ENCODE measurements around the gene ANKDD1B. TPM values are rescaled to one million over a fixed set of nuclear protein-coding genes. Genes with fewer than 3 reads are reported as not detected.
"Not testable (repeated sequence)": the region's sequence is repeated elsewhere in the genome, so short reads cannot be mapped to it uniquely, and the experiment has no call there.

The ANKDD1B gene
- total RNA-seq, 1 donor from 2014 or later = not detected

DNA sequence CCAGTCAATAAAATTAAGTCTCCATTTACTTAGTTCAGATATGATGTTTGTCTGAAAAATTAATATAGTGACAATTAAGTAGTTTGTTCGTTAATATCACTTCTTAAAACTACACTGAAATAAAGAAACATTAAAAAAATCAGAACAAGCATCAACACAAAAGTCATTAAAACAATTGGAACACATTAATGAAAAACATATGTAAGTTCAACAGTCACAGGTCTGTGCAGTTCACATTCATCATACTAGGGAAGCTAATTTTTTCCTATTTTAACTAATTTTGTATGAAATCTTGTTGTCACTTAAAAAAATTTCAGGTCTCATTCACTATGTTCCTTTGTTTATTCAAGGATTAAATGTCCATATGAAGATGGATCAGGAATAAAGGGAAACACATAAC is 83.5 kb downstream of the ANKDD1B start:
- H3K4me3 ChIP-seq = no peak overlapping the region
- intact Hi-C loops (cut with DNase I) = no loop called here
- no peak for DNase-seq (ENCODE audit: extremely low spot score in 2 of 2)
- no peaks in the 10 kb centered on the region for H3K9me3 ChIP-seq
- H3K27me3 ChIP-seq = no peaks in the 10 kb centered on the region
- H3K4me1 ChIP-seq = no peaks in the 10 kb centered on the region
- TF ChIP-seq POLR2AphosphoS5 (IDR thresholded peaks at IDR 0.05; ENCODE audit: insufficient read depth in 1 of 2, low read depth in 1 of 2) = no peak
- TF ChIP-seq, protein P1, sequence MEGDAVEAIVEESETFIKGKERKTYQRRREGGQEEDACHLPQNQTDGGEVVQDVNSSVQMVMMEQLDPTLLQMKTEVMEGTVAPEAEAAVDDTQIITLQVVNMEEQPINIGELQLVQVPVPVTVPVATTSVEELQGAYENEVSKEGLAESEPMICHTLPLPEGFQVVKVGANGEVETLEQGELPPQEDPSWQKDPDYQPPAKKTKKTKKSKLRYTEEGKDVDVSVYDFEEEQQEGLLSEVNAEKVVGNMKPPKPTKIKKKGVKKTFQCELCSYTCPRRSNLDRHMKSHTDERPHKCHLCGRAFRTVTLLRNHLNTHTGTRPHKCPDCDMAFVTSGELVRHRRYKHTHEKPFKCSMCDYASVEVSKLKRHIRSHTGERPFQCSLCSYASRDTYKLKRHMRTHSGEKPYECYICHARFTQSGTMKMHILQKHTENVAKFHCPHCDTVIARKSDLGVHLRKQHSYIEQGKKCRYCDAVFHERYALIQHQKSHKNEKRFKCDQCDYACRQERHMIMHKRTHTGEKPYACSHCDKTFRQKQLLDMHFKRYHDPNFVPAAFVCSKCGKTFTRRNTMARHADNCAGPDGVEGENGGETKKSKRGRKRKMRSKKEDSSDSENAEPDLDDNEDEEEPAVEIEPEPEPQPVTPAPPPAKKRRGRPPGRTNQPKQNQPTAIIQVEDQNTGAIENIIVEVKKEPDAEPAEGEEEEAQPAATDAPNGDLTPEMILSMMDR (IDR thresholded peaks at IDR 0.05) = no peak
- TF ChIP-seq POLR2A (IDR thresholded peaks at IDR 0.05) = no peak
- no peak overlapping the region for H3K27ac ChIP-seq
- H3K36me3 ChIP-seq = peaks cover 0 to 7% of the 10 kb centered on the region in 2 donors

DNA sequence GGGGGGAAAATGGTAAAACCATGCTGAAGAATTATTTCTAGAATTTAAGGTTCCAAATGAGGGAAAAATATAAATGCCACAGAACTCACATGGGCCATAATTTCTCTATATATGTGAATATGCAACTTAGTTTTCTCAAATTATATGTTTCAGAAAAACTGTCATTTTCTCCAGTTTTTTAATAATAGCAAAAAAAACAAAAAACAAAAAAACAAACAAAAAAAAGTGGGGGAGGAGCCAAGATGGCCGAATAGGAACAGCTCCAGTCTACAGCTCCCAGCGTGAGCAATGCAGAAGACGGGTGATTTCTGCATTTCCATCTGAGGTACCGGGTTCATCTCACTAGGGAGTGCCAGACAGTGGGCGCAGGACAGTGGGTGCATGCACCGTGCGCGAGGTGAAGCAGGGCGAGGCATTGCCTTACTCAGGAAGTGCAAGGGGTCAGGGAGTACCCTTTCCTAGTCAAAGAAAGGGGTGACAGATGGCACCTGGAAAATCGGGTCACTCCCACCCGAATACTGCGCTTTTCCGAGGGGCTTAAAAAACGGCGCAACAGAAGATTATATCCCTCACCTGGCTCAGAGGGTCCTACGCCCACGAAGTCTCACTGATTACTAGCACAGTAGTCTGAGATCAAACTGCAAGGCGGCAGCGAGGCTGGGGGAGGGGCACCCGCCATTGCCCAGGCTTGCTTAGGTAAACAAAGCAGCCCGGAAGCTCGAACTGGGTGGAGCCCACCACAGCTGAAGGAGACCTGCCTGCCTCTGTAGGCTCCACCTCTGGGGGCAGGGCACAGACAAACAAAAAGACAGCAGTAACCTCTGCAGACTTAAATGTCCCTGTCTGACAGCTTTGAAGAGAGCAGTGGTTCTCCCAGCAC is 84.5 kb downstream of the ANKDD1B start:
- H3K27me3 ChIP-seq; DNase-seq (ENCODE audit: extremely low spot score in 2 of 2); H3K27ac ChIP-seq; H3K4me1 ChIP-seq; H3K9me3 ChIP-seq; intact Hi-C loops (cut with DNase I); H3K36me3 ChIP-seq; H3K4me3 ChIP-seq: not testable (repeated sequence)

DNA sequence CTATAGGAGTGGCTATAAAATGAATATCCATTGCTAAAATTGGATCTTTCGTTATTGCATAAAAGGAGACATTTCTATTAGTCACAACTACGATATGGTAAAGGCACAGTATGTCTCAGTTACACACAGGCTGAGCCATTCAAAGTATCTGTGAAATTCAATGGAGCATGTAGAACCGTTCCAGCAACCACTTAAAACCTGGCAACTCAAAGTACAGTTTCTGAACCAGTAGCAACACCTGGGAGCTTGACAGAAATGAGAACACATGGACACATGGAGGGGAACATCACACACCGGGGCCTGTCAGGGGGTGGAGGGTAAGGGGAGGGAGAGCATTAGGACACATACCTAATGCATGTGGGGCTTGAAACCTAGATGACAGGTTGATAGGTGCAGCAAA is 90.6 kb downstream of the ANKDD1B start:
- Histone ChIP-seq H3K36me3 (peaks cover 0 to 28% of the 10 kb centered on the region in 2 donors), H3K4me1 (no peaks in the 10 kb centered on the region), H3K9me3 (no peaks in the 10 kb centered on the region), H3K27ac (no peak overlapping the region), H3K4me3 (no peak overlapping the region), H3K27me3 (no peaks in the 10 kb centered on the region)
- intact Hi-C loops (cut with DNase I) = no loop called here
- no peak for DNase-seq (ENCODE audit: extremely low spot score in 2 of 2)
- TF ChIP-seq POLR2A (IDR thresholded peaks at IDR 0.05) (no peak), POLR2AphosphoS5 (IDR thresholded peaks at IDR 0.05; ENCODE audit: insufficient read depth in 1 of 2, low read depth in 1 of 2) (no peak)
- TF ChIP-seq, protein P1 (IDR thresholded peaks at IDR 0.05) = no peak

DNA sequence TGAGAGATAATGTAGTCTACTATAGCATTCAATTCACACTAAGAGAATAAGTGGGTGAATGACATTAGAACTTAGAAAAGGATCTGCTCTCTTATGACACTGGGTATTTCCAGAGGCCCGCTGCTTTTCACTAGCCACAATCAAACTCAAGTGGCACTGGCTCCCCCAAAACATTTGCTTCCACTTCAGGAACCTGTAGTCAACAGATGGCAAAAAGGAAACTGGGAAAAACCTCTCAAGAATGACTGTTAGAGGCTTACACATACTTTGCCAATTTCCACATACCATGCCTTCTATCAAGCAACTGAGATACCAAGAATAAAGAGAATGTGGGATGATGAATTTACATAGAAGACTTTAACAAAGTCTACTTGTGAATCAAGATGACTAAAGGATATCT is 94.8 kb downstream of the ANKDD1B start:
- TF ChIP-seq POLR2A (IDR thresholded peaks at IDR 0.05) (no peak), POLR2AphosphoS5 (IDR thresholded peaks at IDR 0.05; ENCODE audit: insufficient read depth in 1 of 2, low read depth in 1 of 2) (no peak)
- TF ChIP-seq, protein P1 (IDR thresholded peaks at IDR 0.05) = no peak
- no peak overlapping the region for H3K27ac ChIP-seq
- peaks cover 0 to 37% of the 10 kb centered on the region in 2 donors for H3K36me3 ChIP-seq
- no peaks in the 10 kb centered on the region for H3K27me3 ChIP-seq
- intact Hi-C loops (cut with DNase I) = no loop called here
- H3K4me3 ChIP-seq = no peak overlapping the region
- no peak for DNase-seq (ENCODE audit: extremely low spot score in 2 of 2)
- no peaks in the 10 kb centered on the region for H3K9me3 ChIP-seq
- H3K4me1 ChIP-seq = no peaks in the 10 kb centered on the region

DNA sequence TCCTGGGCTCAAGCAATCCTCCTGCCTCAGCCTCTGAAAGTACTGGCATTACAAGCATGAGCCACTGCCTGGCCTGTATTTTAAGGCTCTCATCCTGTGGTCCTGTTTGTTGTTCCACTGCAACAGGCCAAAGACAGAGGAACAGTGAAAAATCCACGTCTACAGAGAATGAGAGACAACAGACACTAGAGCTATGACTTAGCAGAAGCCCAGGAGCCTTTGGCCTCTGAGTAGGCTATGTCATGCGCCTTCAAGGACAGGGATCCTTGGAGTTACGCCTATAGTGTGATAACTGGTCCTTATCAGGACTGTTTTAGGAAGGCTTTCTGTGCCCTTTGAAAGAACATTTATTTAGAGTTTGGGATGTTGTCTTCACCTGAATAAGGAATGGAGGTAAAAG is 95.5 kb downstream of the ANKDD1B start:
- TF ChIP-seq POLR2A (IDR thresholded peaks at IDR 0.05) (no peak), POLR2AphosphoS5 (IDR thresholded peaks at IDR 0.05; ENCODE audit: insufficient read depth in 1 of 2, low read depth in 1 of 2) (no peak)
- TF ChIP-seq, protein P1 (IDR thresholded peaks at IDR 0.05) = no peak
- Histone ChIP-seq H3K27ac (no peak overlapping the region), H3K27me3 (no peaks in the 10 kb centered on the region), H3K4me1 (no peaks in the 10 kb centered on the region), H3K4me3 (no peak overlapping the region), H3K9me3 (no peaks in the 10 kb centered on the region), H3K36me3 (peaks cover 0 to 35% of the 10 kb centered on the region in 2 donors)
- intact Hi-C loops (cut with DNase I) = no loop called here
- no peak for DNase-seq (ENCODE audit: extremely low spot score in 2 of 2)

All from vagina (tissue), 2 donors.